Epithelial cell of prostate (primary cell): Measurements from ENCODE around the gene STEEP1.
"Not testable (repeated sequence)": the region's sequence is repeated elsewhere in the genome, so short reads cannot be mapped to it uniquely, and the experiment has no call there.

Source experiments
- DNase-seq: peaks from one replicate; pipeline ENCODE4 v3.0.0-alpha.2; 2011; ENCODE audit warnings: low read depth, low spot score
- H3K27ac ChIP-seq: fragments of 450-650 bp; 2 replicates; pipeline ENCODE4 v1.5.1; 2017; ENCODE audit warnings: mild to moderate bottlenecking

STEEP1 gene

DNA sequence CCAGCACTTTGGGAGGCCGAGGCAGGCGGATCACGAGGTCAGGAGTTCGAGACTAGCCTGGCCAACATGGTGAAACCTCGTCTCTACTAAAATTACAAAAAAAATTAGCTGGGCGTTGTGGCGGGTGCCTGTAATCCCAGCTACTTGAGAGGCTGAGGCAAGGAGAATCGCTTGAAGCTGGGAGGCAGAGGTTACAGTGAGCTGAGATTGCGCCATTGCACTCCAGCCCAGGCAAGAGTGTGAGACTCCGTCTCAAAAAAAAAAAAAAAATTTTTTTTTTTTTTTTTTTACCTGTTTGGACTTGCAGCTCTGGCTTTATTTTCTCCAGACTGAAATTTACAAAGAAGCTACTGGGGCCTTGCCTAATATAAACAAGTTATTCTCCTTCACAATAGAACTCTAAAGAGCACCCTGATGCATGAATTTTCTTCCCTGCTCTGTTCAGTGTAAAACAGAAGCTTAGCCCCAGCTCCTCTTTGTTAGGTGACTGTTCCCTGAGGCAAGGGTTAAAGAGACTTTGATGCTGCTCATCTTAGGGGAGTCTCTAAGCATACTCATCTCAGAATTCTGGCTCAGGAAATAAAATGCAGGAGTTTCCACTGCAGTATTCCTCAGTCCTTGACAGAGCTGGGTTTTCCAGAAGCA lies 71.2 kb downstream of the STEEP1 start:
- peak overlapping the region; percentile 87 for H3K27ac ChIP-seq
- DNase-seq: not testable (repeated sequence)

DNA sequence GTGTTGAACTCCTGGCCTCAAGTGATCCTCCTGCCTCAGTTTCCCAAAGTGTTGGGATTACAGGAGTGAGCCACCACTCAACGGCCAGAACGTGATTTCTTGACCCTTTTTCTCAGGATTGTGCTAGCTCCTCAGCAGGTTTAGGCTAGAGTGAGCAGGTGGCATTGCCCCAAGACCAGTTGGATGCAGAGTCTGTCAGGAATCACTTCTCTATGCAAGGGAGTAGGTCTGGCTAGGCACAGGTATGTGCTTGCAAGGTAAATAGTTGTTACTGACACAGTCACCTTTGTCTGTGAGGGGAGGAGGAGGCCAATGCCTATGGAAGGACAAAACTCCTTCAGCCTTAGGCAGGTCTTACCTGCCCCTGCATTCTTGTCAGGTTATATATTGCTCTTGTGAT lies 72.7 kb downstream of the STEEP1 start:
- DNase-seq: no peak

DNA sequence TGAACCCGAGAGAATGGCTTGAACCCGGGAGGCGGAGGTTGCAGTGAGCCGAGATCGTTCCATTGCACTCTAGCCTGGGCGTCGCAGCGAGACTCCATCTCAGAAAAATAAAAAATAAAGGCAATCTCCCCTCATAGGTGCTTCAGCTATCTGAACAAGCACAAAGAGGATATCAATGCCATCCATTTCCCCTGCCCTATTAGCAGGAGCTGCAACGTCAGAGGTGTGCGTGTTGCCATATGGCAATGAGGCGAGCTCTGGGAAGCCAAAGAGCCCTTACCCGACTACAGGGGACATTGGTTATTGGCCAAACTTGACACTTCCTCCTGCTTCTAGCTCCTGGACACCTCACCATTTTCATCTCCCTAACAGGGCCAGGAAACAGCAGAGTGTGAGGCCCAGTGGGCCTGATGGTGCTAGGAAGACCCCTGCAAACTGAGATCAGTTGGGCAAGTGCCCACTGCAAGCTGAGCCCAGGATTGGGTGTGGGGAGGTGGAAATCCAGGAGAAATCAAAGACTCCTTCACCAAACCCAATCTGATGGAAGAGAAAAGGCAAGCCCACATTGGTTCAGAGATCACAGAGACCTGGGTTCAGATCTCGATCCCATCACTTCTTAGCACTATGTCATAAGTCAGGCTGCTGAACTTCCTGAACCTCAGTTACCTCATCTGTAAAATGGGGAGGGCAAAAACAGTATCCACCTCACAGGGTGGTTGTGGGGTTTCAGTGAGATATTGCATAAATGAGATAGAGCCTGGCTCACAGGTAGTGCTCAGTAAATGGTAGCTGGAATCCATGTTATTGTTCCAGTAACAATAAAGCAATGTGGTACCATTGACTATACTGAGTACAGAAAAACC lies 75.8 kb downstream of the STEEP1 start:
- no peak overlapping the region for H3K27ac ChIP-seq
- DNase-seq: no peak

More for the DNA sequence above, 72.7 kb downstream of the STEEP1 start:
- peak overlapping the region; percentile 87 for H3K27ac ChIP-seq

DNA sequence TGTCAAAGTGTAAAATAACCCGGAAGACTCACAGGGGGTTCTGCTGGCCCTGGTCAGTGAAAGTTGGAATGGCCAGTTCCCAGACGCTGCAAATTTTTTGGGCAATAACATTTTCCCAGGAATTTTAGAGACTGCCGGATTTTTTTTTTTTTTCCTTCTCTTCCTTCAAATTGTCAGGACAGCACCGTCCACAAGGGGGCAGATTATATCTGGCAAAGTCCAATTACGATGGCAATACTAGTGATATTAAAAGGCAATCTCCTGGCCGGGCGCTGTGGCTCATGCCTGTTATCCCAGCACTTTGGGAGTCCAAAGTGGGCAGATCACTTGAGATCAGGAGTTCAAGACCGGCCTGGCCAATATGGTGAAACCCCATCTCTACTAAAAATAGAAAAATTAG lies 76.5 kb downstream of the STEEP1 start:
- DNase-seq: no peak
- H3K27ac ChIP-seq: no peak overlapping the region
